ENCODE measurements around the gene ASB6. TPM values are rescaled to one million over a fixed set of nuclear protein-coding genes. Genes with fewer than 3 reads are reported as not detected.

Gene ASB6
- total and polyA plus RNA-seq, 2 donors (not counting 1 experiment from before 2014, with no cell fraction given), result 27.7 to 27.9 TPM

DNA sequence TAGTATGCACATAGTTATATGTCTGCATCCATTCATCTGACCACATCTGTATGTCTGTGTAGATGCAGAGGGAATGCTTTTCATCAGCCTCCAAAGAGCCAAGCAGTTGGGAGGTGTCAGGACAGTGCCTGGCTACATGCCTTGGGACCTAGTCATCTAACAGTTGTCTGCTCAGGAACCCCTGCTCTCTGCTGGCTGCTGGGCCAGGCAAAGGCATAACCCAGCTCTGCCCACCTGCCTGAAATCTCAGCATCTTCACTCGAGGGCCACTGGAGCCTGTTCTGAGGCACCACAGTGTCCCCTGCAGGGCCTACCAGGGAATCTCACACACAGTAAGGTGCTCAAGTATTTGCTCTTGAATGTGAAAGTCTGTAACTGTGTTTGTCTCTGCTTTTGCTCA, 24.8 kb downstream of the ASB6 start:
- no peaks in the 10 kb centered on the region for H3K9me3 Mint-ChIP-seq (ENCODE audit: insufficient read depth)
- ATAC-seq (ENCODE audit: low read depth), result peak; percentile 22
- H4K20me1 ChIP-seq (ENCODE audit: control insufficient read depth, insufficient read depth, low read length, poor library complexity, severe bottlenecking), result no peaks in the 10 kb centered on the region
- peaks cover 0 to 43% (median 17%) of the 10 kb centered on the region in 4 experiments for H3K27me3 ChIP-seq (replicated peaks in 1 of 4; ENCODE audit: control extremely low read depth in 1 of 4, control insufficient read depth in 3 of 4, insufficient read depth in 4 of 4, low read length in 3 of 4)
- no peak overlapping the region for H3K4me3 ChIP-seq (ENCODE audit: control extremely low read depth in 1 of 5, extremely low read depth in 1 of 5, insufficient read depth in 1 of 5, low read depth in 2 of 5, low read length in 4 of 5)
- 22% methylated on average over 1 of the region's 1 CpG for WGBS (ENCODE audit: insufficient coverage)
- peaks cover 12% of the 10 kb centered on the region for H3K4me1 Mint-ChIP-seq
- H2AFZ ChIP-seq (ENCODE audit: insufficient read depth, low read depth, low read length, poor library complexity, severe bottlenecking), result no peak overlapping the region
- H3K4me2 ChIP-seq (replicated peaks; ENCODE audit: low read depth, low read length, poor library complexity, severe bottlenecking), result no peak overlapping the region
- H3K9me3 ChIP-seq (ENCODE audit: control extremely low read depth in 1 of 3, control insufficient read depth in 2 of 3, insufficient read depth in 1 of 3, low read length in 2 of 3), result peaks cover 0 to 15% (median 0%) of the 10 kb centered on the region in 3 donors
- H3K36me3 ChIP-seq (replicated peaks in 1 of 2; ENCODE audit: control extremely low read depth in 1 of 2, control insufficient read depth in 1 of 2, extremely low read depth in 1 of 2, insufficient read depth in 2 of 2, low read length in 1 of 2), result no peaks in the 10 kb centered on the region
- H3K27ac ChIP-seq (ENCODE audit: low read length in 2 of 2), result no peak overlapping the region
- H3K4me1 ChIP-seq (ENCODE audit: control insufficient read depth in 2 of 2, insufficient read depth in 2 of 2, low read length in 2 of 2), result peaks cover 11 to 16% of the 10 kb centered on the region in 2 donors
- H3K9ac ChIP-seq (ENCODE audit: low read length), result no peak overlapping the region
- peaks cover 26% of the 10 kb centered on the region for H3K27me3 Mint-ChIP-seq
- H3K79me2 ChIP-seq (ENCODE audit: control insufficient read depth, insufficient read depth, low read length), result no peaks in the 10 kb centered on the region
- ChIA-PET POLR2A (no interaction called here), CTCF (interaction anchor here (0.7 kb wide), 1 partner anchor 475 kb away, joined by 3 read pairs; no protein-coding TSS in a partner anchor)
- no peak overlapping the region for H3K4me3 Mint-ChIP-seq
- intact Hi-C loops (cut with micrococcal nuclease), result no loop called here
- peak; percentile 15 for DNase-seq
- TF ChIP-seq EZH2 (IDR thresholded peaks at IDR 0.05; ENCODE audit: borderline replicate concordance, insufficient read depth, low read depth, low read length, poor library complexity, severe bottlenecking), result no peak
- TF ChIP-seq, protein P1, sequence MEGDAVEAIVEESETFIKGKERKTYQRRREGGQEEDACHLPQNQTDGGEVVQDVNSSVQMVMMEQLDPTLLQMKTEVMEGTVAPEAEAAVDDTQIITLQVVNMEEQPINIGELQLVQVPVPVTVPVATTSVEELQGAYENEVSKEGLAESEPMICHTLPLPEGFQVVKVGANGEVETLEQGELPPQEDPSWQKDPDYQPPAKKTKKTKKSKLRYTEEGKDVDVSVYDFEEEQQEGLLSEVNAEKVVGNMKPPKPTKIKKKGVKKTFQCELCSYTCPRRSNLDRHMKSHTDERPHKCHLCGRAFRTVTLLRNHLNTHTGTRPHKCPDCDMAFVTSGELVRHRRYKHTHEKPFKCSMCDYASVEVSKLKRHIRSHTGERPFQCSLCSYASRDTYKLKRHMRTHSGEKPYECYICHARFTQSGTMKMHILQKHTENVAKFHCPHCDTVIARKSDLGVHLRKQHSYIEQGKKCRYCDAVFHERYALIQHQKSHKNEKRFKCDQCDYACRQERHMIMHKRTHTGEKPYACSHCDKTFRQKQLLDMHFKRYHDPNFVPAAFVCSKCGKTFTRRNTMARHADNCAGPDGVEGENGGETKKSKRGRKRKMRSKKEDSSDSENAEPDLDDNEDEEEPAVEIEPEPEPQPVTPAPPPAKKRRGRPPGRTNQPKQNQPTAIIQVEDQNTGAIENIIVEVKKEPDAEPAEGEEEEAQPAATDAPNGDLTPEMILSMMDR (IDR thresholded peaks at IDR 0.05), result peak; percentile 11
- H3K27ac Mint-ChIP-seq, result no peak overlapping the region

DNA sequence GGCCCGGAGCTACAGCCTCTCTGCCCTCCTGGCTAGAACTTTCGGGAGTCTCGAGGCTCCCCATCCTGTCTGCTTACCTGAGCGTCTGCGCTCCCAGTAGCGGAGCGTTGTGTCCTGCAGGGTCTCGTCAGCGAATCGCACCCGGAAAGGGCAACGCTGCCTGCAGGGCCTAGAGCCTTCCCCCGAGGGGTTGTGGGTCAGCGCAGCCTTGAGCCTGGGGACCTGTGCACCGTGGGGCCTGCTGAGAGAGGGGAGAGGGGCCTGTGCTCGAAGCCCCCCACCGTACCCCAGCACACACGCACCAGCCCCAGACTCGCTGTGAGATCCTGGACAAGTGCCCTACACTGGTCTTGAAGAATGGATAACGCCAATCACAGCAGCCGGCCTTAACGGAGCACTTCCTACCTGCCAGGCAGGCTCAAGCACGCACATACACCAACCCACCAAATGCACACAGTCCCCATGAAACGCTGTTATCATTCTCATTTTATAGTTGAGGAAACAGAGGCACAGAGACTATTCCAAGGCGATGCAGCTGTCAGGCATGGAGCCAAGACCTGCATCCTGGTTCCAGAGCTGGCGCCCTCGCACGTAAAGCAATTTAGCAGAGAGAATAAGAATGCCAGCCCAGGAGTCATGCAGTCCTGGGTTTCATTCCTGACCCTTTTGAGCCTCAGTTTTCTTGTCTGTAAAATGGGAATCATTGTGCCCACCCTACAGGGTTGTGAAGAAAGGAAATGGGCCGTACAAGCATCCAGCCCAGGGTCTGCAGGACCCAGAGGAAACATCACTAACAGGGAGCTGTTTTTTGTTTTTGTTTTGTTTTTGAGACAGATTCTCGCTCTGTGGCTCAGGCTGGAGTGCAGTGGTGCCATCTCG, 26.3 kb downstream of the ASB6 start:
- ChIA-PET CTCF (interaction anchor here (1.0 to 6.5 kb wide), 4 partner anchors 8 to 484 kb away, joined by 3 to 77 read pairs (median 3); partner anchors contain the start of gene NTMT1), POLR2A (interaction anchor here (0.5 kb wide), 1 partner anchor 10 kb away, joined by 5 read pairs; no protein-coding TSS in a partner anchor)
- H3K4me2 ChIP-seq (replicated peaks; ENCODE audit: low read depth, low read length, poor library complexity, severe bottlenecking), result no peak overlapping the region
- H2AFZ ChIP-seq (ENCODE audit: insufficient read depth, low read depth, low read length, poor library complexity, severe bottlenecking), result no peak overlapping the region
- peaks cover 0 to 29% (median 9%) of the 10 kb centered on the region in 4 experiments for H3K27me3 ChIP-seq (replicated peaks in 1 of 4; ENCODE audit: control extremely low read depth in 1 of 4, control insufficient read depth in 3 of 4, insufficient read depth in 4 of 4, low read length in 3 of 4)
- no peak for TF ChIP-seq EZH2 (IDR thresholded peaks at IDR 0.05; ENCODE audit: borderline replicate concordance, insufficient read depth, low read depth, low read length, poor library complexity, severe bottlenecking)
- TF ChIP-seq, protein P1 (IDR thresholded peaks at IDR 0.05), result no peak
- H3K27ac Mint-ChIP-seq, result no peak overlapping the region
- no peak overlapping the region for H3K4me3 Mint-ChIP-seq
- H3K9ac ChIP-seq (ENCODE audit: low read length), result no peak overlapping the region
- H3K27ac ChIP-seq (ENCODE audit: low read length in 2 of 2), result no peak overlapping the region
- peaks cover 13% of the 10 kb centered on the region for H3K27me3 Mint-ChIP-seq
- H3K4me1 Mint-ChIP-seq, result peaks cover 12% of the 10 kb centered on the region
- no peaks in the 10 kb centered on the region for H3K36me3 ChIP-seq (replicated peaks in 1 of 2; ENCODE audit: control extremely low read depth in 1 of 2, control insufficient read depth in 1 of 2, extremely low read depth in 1 of 2, insufficient read depth in 2 of 2, low read length in 1 of 2)
- H4K20me1 ChIP-seq (ENCODE audit: control insufficient read depth, insufficient read depth, low read length, poor library complexity, severe bottlenecking), result no peaks in the 10 kb centered on the region
- H3K4me1 ChIP-seq (ENCODE audit: control insufficient read depth in 2 of 2, insufficient read depth in 2 of 2, low read length in 2 of 2), result peaks cover 16 to 19% of the 10 kb centered on the region in 2 donors
- H3K9me3 ChIP-seq (ENCODE audit: control extremely low read depth in 1 of 3, control insufficient read depth in 2 of 3, insufficient read depth in 1 of 3, low read length in 2 of 3), result peaks cover 0 to 11% (median 0%) of the 10 kb centered on the region in 3 donors
- intact Hi-C loops (cut with micrococcal nuclease), result no loop called here
- 86% methylated on average over 28 of the region's 31 CpGs for WGBS (ENCODE audit: insufficient coverage)
- H3K4me3 ChIP-seq (ENCODE audit: control extremely low read depth in 1 of 5, extremely low read depth in 1 of 5, insufficient read depth in 1 of 5, low read depth in 2 of 5, low read length in 4 of 5), result no peak overlapping the region
- DNase-seq, result no peak
- ATAC-seq (ENCODE audit: low read depth), result no peak
- no peaks in the 10 kb centered on the region for H3K79me2 ChIP-seq (ENCODE audit: control insufficient read depth, insufficient read depth, low read length)
- H3K9me3 Mint-ChIP-seq (ENCODE audit: insufficient read depth), result no peaks in the 10 kb centered on the region
